ENCODE results near the gene AMOTL2.

Gene AMOTL2

DNA sequence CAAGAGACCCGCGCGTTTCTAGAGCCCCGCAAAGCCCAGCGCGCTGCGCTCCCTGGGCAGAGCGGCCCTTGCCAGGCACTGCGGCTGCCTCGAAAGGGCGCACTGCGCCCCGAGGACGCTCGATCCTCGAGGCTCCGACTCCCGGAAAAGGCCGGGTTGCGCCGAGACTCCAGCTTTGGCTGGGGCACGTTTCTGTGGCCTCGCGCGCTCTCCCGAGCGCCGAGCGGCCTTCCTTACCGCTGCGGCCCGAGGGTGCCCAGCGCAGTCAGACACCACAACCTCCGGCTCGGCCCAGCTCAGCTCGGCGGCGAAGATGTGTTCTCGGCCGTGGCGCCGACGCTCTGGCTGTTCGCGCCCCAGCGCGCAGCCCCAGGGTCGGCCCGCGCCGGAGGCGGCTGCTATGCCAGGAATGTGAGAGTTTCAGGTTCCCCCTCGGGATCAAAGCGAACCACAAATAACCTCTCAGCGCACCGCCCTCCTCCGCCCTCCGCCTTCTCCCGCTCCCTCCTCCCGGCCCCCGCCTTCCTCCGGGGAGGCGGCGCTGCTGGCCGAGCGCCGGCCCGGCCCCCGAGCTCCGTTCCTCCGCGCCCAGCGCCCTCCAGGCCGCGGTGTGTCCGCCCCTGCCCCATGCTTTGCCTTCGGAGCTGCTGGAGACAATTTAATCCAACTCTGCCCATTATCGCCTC lies at the start of gene AMOTL2:
Gene AMOTL2, minus strand, starts transcription at position 343 of the 686 bp plus-strand sequence. CDS start 3,014 bp downstream, outside the sequence.
- peaks cover 3% of the 10 kb centered on the region in 2 donors for H3K27me3 ChIP-seq (ENCODE audit: control insufficient read depth in 1 of 2, insufficient read depth in 2 of 2, low read length in 2 of 2)
- no peaks in the 10 kb centered on the region for H3K9me3 ChIP-seq (ENCODE audit: control insufficient read depth in 1 of 2, low read length in 2 of 2)
- H3K4me3 ChIP-seq (ENCODE audit: low read depth in 1 of 2, low read length in 2 of 2): peak within 1 kb of the TSS; percentile 73 to 83
- H3K27ac ChIP-seq (ENCODE audit: low read depth, low read length): peak within 1 kb of the TSS; percentile 90
- H3K36me3 ChIP-seq (ENCODE audit: control insufficient read depth in 1 of 2, insufficient read depth in 2 of 2, low read length in 2 of 2): peaks cover 11 to 20% of the 10 kb centered on the region in 2 donors
- H3K9ac ChIP-seq (ENCODE audit: low read depth in 1 of 2, low read length in 2 of 2): peak within 1 kb of the TSS; percentile 70 to 72
- H3K4me1 ChIP-seq (ENCODE audit: control insufficient read depth in 1 of 2, insufficient read depth in 2 of 2, low read length in 2 of 2): peaks cover 66 to 71% of the 10 kb centered on the region in 2 donors

DNA sequence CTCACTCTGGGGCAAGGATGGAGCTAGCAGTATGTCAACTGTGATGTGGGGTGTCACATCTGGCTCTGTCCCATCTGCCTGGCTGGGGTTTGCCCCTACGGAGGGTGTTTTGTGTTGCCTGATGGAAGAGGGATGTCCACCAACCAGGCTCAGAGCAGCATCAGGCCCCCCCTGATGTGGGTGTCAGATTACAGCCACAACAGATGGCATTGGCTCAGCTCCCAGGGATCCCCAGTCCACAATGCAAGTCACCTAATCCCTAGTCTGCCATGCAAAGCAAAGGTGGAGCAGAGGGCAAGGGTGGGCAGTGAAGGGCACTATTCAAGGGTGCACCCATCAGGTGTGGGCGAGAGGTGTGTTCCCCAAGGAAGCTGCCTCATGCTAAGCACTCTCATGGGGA lies 48.9 kb upstream of the AMOTL2 start:
- H3K4me3 ChIP-seq (ENCODE audit: low read depth in 1 of 2, low read length in 2 of 2): no peak overlapping the region
- no peak overlapping the region for H3K27ac ChIP-seq (ENCODE audit: low read depth, low read length)
- H3K9ac ChIP-seq (ENCODE audit: low read depth in 1 of 2, low read length in 2 of 2): no peak overlapping the region

DNA sequence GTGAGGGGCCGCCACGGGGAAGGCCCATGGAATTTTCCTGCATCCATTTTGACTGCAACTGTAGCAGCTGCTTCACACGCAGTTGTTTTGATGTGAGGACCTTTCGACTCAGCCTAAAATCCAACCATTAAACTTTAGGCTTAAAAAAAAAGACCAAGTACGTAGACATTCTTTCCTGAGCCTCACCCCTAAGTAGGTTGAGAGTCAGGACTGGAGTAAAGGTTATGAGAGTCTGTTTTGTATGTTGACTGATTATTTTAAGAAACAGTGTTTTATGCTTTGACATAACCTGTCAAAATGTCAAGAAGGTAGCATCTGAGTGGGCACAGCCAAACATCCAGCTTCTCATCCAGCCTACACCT lies 45.7 kb upstream of the AMOTL2 start:
- no peak overlapping the region for H3K27ac ChIP-seq (ENCODE audit: low read depth, low read length)
- H3K9ac ChIP-seq (ENCODE audit: low read depth in 1 of 2, low read length in 2 of 2): no peak overlapping the region
- peaks cover 0 to 4% of the 10 kb centered on the region in 2 donors for H3K27me3 ChIP-seq (ENCODE audit: control insufficient read depth in 1 of 2, insufficient read depth in 2 of 2, low read length in 2 of 2)
- no peaks in the 10 kb centered on the region for H3K9me3 ChIP-seq (ENCODE audit: control insufficient read depth in 1 of 2, low read length in 2 of 2)
- no peaks in the 10 kb centered on the region for H3K4me1 ChIP-seq (ENCODE audit: control insufficient read depth in 1 of 2, insufficient read depth in 2 of 2, low read length in 2 of 2)
- H3K4me3 ChIP-seq (ENCODE audit: low read depth in 1 of 2, low read length in 2 of 2): no peak overlapping the region
- H3K36me3 ChIP-seq (ENCODE audit: control insufficient read depth in 1 of 2, insufficient read depth in 2 of 2, low read length in 2 of 2): no peaks in the 10 kb centered on the region

More for the DNA sequence above, 48.9 kb upstream of the AMOTL2 start:
- no peaks in the 10 kb centered on the region for H3K9me3 ChIP-seq (ENCODE audit: control insufficient read depth in 1 of 2, low read length in 2 of 2)
- H3K27me3 ChIP-seq (ENCODE audit: control insufficient read depth in 1 of 2, insufficient read depth in 2 of 2, low read length in 2 of 2): peaks cover 0 to 3% of the 10 kb centered on the region in 2 donors
- H3K36me3 ChIP-seq (ENCODE audit: control insufficient read depth in 1 of 2, insufficient read depth in 2 of 2, low read length in 2 of 2): no peaks in the 10 kb centered on the region
- H3K4me1 ChIP-seq (ENCODE audit: control insufficient read depth in 1 of 2, insufficient read depth in 2 of 2, low read length in 2 of 2): no peaks in the 10 kb centered on the region

DNA sequence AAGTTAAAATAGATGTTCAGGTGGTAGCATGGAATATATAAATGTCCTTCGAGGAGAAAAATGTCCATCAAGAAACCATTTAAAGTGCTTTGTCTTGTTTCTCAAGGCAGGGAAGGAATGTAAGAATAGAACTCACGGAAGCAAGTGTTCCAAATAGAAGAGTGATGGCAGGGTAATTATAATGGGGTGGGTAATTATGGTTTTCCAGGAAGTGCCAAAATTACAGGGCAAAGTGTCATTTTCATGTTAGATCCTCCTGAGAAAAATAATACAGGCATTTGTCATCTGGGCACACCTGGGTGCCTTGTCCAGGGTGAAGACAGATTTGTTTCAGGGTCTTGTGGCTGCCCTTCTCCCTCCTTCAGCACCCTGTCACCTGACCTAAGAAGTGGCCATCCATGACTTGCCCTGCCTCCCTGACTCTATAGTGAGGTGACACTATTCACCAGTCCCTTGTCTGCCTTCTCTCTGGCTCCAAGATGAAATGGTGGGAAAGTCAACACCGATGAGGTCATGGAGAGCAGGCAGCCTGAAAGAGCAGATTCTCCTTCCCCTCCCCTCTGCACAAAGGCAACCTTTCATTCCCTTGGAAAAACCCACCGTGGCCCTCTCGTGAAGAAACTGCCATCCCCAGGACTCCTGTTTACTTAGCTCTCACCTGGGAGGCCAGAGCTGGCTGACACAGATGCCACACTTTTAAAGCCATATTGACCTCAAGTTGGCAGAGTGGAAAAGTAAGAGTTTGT lies 45.1 kb upstream of the AMOTL2 start:
- H3K27me3 ChIP-seq (ENCODE audit: control insufficient read depth in 1 of 2, insufficient read depth in 2 of 2, low read length in 2 of 2): peaks cover 2 to 4% of the 10 kb centered on the region in 2 donors
- H3K4me3 ChIP-seq (ENCODE audit: low read depth in 1 of 2, low read length in 2 of 2): no peak overlapping the region

DNA sequence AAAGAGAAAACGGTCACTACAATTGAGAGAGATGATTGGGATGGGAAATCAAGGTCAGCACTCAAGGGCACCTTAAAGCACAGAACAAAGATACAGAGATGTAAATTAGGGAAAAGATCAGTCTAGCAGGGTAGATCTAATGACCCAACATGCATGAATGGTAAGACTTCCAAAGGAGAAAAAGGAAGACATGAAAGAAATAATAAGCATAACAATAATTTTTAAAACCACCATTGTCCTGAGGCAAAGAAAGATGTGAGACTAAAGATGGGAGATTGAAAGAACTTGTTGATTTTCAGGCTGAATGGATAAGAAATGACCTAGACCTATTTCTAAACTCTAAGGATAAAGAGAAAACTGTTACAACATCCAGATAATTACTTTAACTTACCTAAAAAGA lies 34.8 kb upstream of the AMOTL2 start:
- H3K4me3 ChIP-seq (ENCODE audit: low read depth in 1 of 2, low read length in 2 of 2): no peak overlapping the region

More for the DNA sequence above, 45.1 kb upstream of the AMOTL2 start:
- Histone ChIP-seq H3K4me1 (ENCODE audit: control insufficient read depth in 1 of 2, insufficient read depth in 2 of 2, low read length in 2 of 2) (no peaks in the 10 kb centered on the region), H3K9ac (ENCODE audit: low read depth in 1 of 2, low read length in 2 of 2) (no peak overlapping the region), H3K9me3 (ENCODE audit: control insufficient read depth in 1 of 2, low read length in 2 of 2) (no peaks in the 10 kb centered on the region), H3K27ac (ENCODE audit: low read depth, low read length) (no peak overlapping the region), H3K36me3 (ENCODE audit: control insufficient read depth in 1 of 2, insufficient read depth in 2 of 2, low read length in 2 of 2) (no peaks in the 10 kb centered on the region)

DNA sequence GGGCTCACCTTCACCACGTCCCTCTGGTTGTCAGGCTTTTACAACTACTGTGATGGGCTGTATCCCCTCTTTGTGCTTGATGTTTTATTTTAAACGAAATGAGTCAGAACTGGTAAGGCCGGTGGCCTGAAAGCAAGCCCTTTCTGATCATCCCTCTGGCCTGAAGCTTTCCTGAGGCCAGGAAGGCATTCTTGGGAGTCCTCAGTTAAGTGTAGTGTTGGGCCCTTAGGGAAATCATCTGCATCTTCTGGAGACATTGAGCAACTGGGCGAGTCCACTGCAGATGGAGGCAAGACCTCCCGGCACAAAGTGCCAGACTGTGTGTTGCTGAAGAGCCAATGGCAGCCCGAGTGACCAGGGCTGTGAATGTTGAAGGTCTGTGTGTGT lies 33.0 kb upstream of the AMOTL2 start:
- Histone ChIP-seq H3K9ac (ENCODE audit: low read depth in 1 of 2, low read length in 2 of 2) (no peak overlapping the region), H3K27ac (ENCODE audit: low read depth, low read length) (no peak overlapping the region), H3K27me3 (ENCODE audit: control insufficient read depth in 1 of 2, insufficient read depth in 2 of 2, low read length in 2 of 2) (peaks cover 21 to 28% of the 10 kb centered on the region in 2 donors)

More for the DNA sequence above, 34.8 kb upstream of the AMOTL2 start:
- Histone ChIP-seq H3K27ac (ENCODE audit: low read depth, low read length) (no peak overlapping the region), H3K4me1 (ENCODE audit: control insufficient read depth in 1 of 2, insufficient read depth in 2 of 2, low read length in 2 of 2) (no peaks in the 10 kb centered on the region), H3K9ac (ENCODE audit: low read depth in 1 of 2, low read length in 2 of 2) (no peak overlapping the region), H3K9me3 (ENCODE audit: control insufficient read depth in 1 of 2, low read length in 2 of 2) (no peaks in the 10 kb centered on the region), H3K36me3 (ENCODE audit: control insufficient read depth in 1 of 2, insufficient read depth in 2 of 2, low read length in 2 of 2) (no peaks in the 10 kb centered on the region), H3K27me3 (ENCODE audit: control insufficient read depth in 1 of 2, insufficient read depth in 2 of 2, low read length in 2 of 2) (peaks cover 21 to 28% of the 10 kb centered on the region in 2 donors)

DNA sequence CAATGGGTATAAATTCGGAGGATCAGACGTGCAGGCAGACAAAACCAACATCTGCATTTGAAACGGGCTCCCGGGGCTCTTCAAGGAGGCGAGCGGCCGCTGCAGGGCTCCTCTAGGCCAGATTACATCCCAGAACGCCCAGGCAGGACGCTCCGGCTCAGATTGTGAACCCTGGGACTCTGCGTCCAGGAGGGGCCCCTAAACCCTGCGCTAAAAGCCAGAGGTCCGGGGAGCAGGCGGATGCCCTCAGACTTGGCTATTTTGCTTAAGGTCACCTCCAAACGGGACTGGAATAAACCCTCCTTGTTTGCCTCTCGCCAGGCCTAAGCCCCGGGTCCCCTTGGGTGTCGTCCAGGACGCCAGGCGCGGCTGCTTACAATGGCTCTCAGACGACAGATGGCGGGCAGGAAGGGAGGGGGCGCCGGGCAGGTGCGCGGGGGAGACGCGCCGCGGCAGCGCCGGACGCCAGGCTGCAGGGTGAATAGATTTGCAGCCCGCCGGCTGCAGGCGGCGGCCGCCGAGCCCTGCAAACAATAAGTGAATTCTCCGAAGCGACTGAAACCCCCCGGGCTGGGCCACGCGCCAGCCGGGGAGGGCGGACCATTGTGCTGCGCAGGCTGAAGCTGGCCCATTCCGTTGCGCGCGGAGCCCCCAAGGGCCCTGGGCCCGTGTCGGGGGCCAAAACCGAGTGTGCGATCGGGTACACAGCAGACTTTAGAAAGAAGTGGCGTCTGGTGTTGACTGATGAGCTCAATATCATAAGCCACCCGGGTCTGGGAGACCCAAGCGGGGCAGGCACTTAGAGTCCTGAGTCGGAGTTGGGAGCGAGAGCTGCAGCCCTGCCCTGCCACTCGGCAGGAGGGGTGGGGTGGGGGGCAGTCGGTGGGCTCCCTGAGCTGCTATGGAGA lies 32.3 kb upstream of the AMOTL2 start:
- H3K4me3 ChIP-seq (ENCODE audit: low read depth in 1 of 2, low read length in 2 of 2): peak overlapping the region; percentile 51 to 64
- H3K9me3 ChIP-seq (ENCODE audit: control insufficient read depth in 1 of 2, low read length in 2 of 2): peaks cover 5 to 6% of the 10 kb centered on the region in 2 donors
- no peak overlapping the region for H3K9ac ChIP-seq (ENCODE audit: low read depth in 1 of 2, low read length in 2 of 2)
- no peaks in the 10 kb centered on the region for H3K4me1 ChIP-seq (ENCODE audit: control insufficient read depth in 1 of 2, insufficient read depth in 2 of 2, low read length in 2 of 2)
- H3K27me3 ChIP-seq (ENCODE audit: control insufficient read depth in 1 of 2, insufficient read depth in 2 of 2, low read length in 2 of 2): peaks cover 21 to 28% of the 10 kb centered on the region in 2 donors
- no peak overlapping the region for H3K27ac ChIP-seq (ENCODE audit: low read depth, low read length)
- no peaks in the 10 kb centered on the region for H3K36me3 ChIP-seq (ENCODE audit: control insufficient read depth in 1 of 2, insufficient read depth in 2 of 2, low read length in 2 of 2)

More for the DNA sequence above, 33.0 kb upstream of the AMOTL2 start:
- Histone ChIP-seq H3K4me1 (ENCODE audit: control insufficient read depth in 1 of 2, insufficient read depth in 2 of 2, low read length in 2 of 2) (no peaks in the 10 kb centered on the region), H3K36me3 (ENCODE audit: control insufficient read depth in 1 of 2, insufficient read depth in 2 of 2, low read length in 2 of 2) (no peaks in the 10 kb centered on the region), H3K4me3 (ENCODE audit: low read depth in 1 of 2, low read length in 2 of 2) (no peak overlapping the region), H3K9me3 (ENCODE audit: control insufficient read depth in 1 of 2, low read length in 2 of 2) (peaks cover 0 to 2% of the 10 kb centered on the region in 2 donors)

DNA sequence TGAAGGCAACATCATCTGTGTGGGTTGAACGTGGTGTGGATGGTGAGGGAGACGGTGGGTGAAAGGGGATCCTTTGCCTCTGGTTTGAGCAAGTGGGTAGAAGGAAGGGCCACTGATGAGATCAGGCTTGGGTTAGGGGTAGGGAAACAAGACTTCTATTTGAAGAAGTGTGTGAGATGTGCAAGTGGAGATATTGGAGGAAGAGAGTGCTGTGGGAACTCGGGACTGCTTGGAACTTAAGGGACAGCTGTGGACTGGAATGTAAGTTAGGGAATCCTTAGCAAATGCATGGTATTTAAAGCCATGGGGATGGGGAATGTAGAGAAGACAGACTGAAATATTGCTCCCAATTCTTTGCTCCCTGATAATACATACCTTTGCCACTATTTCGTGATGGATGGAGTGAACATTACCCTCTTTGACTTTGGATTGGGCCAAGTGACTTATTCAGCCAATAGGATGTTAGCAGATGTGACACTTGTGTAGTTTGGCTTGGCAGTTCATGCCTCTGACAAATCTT lies 30.2 kb upstream of the AMOTL2 start:
- Histone ChIP-seq H3K36me3 (ENCODE audit: control insufficient read depth in 1 of 2, insufficient read depth in 2 of 2, low read length in 2 of 2) (no peaks in the 10 kb centered on the region), H3K27ac (ENCODE audit: low read depth, low read length) (no peak overlapping the region), H3K4me1 (ENCODE audit: control insufficient read depth in 1 of 2, insufficient read depth in 2 of 2, low read length in 2 of 2) (no peaks in the 10 kb centered on the region), H3K4me3 (ENCODE audit: low read depth in 1 of 2, low read length in 2 of 2) (no peak overlapping the region), H3K27me3 (ENCODE audit: control insufficient read depth in 1 of 2, insufficient read depth in 2 of 2, low read length in 2 of 2) (peaks cover 16 to 28% of the 10 kb centered on the region in 2 donors), H3K9me3 (ENCODE audit: control insufficient read depth in 1 of 2, low read length in 2 of 2) (peaks cover 5 to 6% of the 10 kb centered on the region in 2 donors), H3K9ac (ENCODE audit: low read depth in 1 of 2, low read length in 2 of 2) (no peak overlapping the region)

DNA sequence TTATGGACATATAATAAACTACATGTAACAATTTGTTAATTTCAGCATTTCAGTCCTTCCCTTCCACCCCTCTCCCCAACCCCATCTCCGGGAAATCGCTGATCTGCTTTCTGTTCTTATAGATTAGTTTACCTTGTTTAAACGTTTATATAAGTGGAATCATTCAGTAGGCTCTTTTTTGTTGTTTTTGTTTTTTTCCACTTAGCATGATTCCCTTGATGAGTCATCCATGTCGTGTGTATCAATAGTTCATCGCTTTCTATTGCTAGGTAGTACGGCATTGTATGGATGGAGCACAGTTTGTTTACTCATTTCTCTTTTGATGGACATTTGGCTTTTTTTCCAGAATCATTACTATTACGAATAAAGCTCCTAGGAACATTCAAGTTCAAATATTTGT lies 23.5 kb upstream of the AMOTL2 start:
- Histone ChIP-seq H3K27me3 (ENCODE audit: control insufficient read depth in 1 of 2, insufficient read depth in 2 of 2, low read length in 2 of 2) (peaks cover 0 to 9% of the 10 kb centered on the region in 2 donors), H3K9ac (ENCODE audit: low read depth in 1 of 2, low read length in 2 of 2) (no peak overlapping the region), H3K36me3 (ENCODE audit: control insufficient read depth in 1 of 2, insufficient read depth in 2 of 2, low read length in 2 of 2) (no peaks in the 10 kb centered on the region), H3K4me1 (ENCODE audit: control insufficient read depth in 1 of 2, insufficient read depth in 2 of 2, low read length in 2 of 2) (no peaks in the 10 kb centered on the region), H3K27ac (ENCODE audit: low read depth, low read length) (no peak overlapping the region), H3K9me3 (ENCODE audit: control insufficient read depth in 1 of 2, low read length in 2 of 2) (peaks cover 5 to 6% of the 10 kb centered on the region in 2 donors), H3K4me3 (ENCODE audit: low read depth in 1 of 2, low read length in 2 of 2) (no peak overlapping the region)

Measured in duodenal mucosa (tissue), 2 donors.